Ishikawa (cell line): Measurements from ENCODE around the gene SIVA1.

Source experiments
- CEBPB ChIP-seq: IDR thresholded peaks from 2 replicates; pipeline ENCODE4 v1.6.1; 2012
- CREB1 ChIP-seq: IDR thresholded peaks from 2 replicates; pipeline ENCODE4 v1.6.1; 2012; ENCODE audit warnings: low read depth
- EGR1 ChIP-seq: IDR thresholded peaks from 2 replicates; pipeline ENCODE4 v1.6.1; 2012
- EP300 ChIP-seq: IDR thresholded peaks from 2 replicates; pipeline ENCODE4 v1.6.1; 2012; ENCODE audit warnings: borderline replicate concordance
- FOXM1 ChIP-seq: IDR thresholded peaks from 2 replicates; pipeline ENCODE4 v1.6.1; 2012; ENCODE audit warnings: low read depth, borderline replicate concordance
- NFIC ChIP-seq: IDR thresholded peaks from 2 replicates; pipeline ENCODE4 v1.6.1; 2012
- RAD21 ChIP-seq: IDR thresholded peaks from 2 replicates; pipeline ENCODE4 v1.6.1; 2012; ENCODE audit warnings: low read depth
- TAF1 ChIP-seq: IDR thresholded peaks from 2 replicates; pipeline ENCODE4 v1.6.1; 2012; ENCODE audit warnings: low read depth, mild to moderate bottlenecking
- TCF12 ChIP-seq: IDR thresholded peaks from 2 replicates; pipeline ENCODE4 v1.6.1; 2012; ENCODE audit warnings: low read depth
- TEAD4 ChIP-seq: IDR thresholded peaks from 2 replicates; pipeline ENCODE4 v1.6.1; 2012
- YY1 ChIP-seq: IDR thresholded peaks from 2 replicates; pipeline ENCODE4 v1.6.1; 2012; ENCODE audit warnings: low read depth
- ZBTB7A ChIP-seq: IDR thresholded peaks from 2 replicates; pipeline ENCODE4 v1.6.1; 2012; ENCODE audit warnings: low read depth
- TF ChIP-seq, protein P1 (sequence below): IDR thresholded peaks from 2 replicates; pipeline ENCODE4 v1.6.1; 2012
- TF ChIP-seq, protein P2 (sequence below): IDR thresholded peaks from 2 replicates; pipeline ENCODE4 v1.6.1; 2012
- TF ChIP-seq, protein P3 (sequence below): IDR thresholded peaks from 2 replicates; pipeline ENCODE4 v1.6.1; 2012; ENCODE audit warnings: low read depth, mild to moderate bottlenecking

SIVA1 gene

DNA sequence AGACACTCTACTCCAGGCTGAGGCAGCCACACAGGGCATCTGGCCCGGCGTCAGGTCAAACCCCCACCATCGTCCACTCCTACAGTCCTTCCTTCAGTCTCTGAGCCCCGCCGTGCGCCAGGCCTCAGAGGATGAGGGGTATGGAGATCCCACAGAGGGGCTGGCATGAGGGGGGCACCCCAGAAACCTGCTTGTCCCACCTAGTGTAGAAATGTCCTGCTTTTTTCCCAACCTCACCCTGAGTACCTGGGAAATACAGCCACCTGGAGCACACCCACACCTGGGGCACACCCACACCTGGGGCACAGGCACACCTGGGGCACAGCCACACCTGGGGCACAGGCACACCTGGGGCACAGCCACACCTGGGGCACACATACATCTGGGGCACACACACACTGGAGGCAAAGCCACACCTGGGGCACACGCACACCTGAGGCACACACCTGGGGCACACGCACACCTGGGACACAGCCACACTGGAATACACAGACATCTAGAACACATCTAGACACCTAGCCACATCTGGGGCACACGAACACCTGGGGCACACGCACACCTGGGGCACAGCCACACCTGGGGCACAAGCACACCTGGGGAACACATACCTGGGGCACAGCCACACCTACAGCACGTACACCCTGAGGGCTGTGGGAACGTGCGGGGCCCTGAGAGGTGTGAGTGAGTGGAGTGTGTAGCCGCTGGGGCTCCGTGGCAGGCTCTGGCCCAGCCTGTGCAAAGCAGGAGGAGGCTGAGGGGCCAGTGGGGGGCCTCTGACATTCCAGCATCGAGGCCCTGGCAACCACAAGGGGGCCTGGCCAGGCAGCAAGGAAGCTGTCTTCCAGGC is 24.2 kb downstream of the SIVA1 start:
- TF ChIP-seq, protein P1, sequence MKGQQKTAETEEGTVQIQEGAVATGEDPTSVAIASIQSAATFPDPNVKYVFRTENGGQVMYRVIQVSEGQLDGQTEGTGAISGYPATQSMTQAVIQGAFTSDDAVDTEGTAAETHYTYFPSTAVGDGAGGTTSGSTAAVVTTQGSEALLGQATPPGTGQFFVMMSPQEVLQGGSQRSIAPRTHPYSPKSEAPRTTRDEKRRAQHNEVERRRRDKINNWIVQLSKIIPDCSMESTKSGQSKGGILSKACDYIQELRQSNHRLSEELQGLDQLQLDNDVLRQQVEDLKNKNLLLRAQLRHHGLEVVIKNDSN, result no peak
- TF ChIP-seq TCF12, result no peak
- no peak for TF ChIP-seq EGR1
- TF ChIP-seq, protein P2, sequence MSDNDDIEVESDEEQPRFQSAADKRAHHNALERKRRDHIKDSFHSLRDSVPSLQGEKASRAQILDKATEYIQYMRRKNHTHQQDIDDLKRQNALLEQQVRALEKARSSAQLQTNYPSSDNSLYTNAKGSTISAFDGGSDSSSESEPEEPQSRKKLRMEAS, result no peak
- no peak for TF ChIP-seq TEAD4
- no peak for TF ChIP-seq YY1
- no peak for TF ChIP-seq RAD21
- TF ChIP-seq EP300, result no peak
- TF ChIP-seq, protein P3, sequence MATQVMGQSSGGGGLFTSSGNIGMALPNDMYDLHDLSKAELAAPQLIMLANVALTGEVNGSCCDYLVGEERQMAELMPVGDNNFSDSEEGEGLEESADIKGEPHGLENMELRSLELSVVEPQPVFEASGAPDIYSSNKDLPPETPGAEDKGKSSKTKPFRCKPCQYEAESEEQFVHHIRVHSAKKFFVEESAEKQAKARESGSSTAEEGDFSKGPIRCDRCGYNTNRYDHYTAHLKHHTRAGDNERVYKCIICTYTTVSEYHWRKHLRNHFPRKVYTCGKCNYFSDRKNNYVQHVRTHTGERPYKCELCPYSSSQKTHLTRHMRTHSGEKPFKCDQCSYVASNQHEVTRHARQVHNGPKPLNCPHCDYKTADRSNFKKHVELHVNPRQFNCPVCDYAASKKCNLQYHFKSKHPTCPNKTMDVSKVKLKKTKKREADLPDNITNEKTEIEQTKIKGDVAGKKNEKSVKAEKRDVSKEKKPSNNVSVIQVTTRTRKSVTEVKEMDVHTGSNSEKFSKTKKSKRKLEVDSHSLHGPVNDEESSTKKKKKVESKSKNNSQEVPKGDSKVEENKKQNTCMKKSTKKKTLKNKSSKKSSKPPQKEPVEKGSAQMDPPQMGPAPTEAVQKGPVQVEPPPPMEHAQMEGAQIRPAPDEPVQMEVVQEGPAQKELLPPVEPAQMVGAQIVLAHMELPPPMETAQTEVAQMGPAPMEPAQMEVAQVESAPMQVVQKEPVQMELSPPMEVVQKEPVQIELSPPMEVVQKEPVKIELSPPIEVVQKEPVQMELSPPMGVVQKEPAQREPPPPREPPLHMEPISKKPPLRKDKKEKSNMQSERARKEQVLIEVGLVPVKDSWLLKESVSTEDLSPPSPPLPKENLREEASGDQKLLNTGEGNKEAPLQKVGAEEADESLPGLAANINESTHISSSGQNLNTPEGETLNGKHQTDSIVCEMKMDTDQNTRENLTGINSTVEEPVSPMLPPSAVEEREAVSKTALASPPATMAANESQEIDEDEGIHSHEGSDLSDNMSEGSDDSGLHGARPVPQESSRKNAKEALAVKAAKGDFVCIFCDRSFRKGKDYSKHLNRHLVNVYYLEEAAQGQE, result no peak
- TF ChIP-seq NFIC, result no peak
- TF ChIP-seq ZBTB7A, result no peak
- no peak for TF ChIP-seq FOXM1
- no peak for TF ChIP-seq CEBPB
- no peak for TF ChIP-seq TAF1
- no peak for TF ChIP-seq CREB1

DNA sequence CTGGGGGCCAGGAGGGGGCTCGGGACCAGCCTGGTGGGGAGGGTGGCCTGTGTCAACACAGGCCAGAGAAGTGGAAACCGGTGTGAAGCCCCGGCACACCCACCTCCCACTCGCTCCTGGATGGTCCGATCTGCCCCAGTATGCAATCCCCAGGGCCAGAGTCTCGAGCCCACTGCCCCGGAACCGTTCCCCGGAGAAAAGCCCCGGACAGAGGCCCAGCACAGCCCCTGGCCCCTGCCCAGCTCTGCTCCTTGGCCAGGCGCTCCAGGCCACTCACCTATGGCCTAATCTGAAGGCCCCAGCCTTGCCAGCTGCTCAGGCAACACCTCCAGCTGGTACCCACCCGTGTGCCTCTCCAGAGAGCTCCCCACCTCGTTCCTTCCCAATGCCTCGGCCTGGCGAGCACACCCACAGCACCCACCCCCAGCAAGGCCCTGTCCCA is 24.9 kb downstream of the SIVA1 start:
- TF ChIP-seq, protein P1, result no peak
- TF ChIP-seq YY1, result no peak
- TF ChIP-seq, protein P2, result no peak
- no peak for TF ChIP-seq TEAD4
- TF ChIP-seq RAD21, result no peak
- TF ChIP-seq NFIC, result no peak
- TF ChIP-seq, protein P3, result no peak
- no peak for TF ChIP-seq CEBPB
- TF ChIP-seq TCF12, result no peak
- no peak for TF ChIP-seq EGR1
- no peak for TF ChIP-seq FOXM1
- TF ChIP-seq TAF1, result no peak
- TF ChIP-seq ZBTB7A, result no peak
- TF ChIP-seq CREB1, result no peak
- TF ChIP-seq EP300, result no peak

DNA sequence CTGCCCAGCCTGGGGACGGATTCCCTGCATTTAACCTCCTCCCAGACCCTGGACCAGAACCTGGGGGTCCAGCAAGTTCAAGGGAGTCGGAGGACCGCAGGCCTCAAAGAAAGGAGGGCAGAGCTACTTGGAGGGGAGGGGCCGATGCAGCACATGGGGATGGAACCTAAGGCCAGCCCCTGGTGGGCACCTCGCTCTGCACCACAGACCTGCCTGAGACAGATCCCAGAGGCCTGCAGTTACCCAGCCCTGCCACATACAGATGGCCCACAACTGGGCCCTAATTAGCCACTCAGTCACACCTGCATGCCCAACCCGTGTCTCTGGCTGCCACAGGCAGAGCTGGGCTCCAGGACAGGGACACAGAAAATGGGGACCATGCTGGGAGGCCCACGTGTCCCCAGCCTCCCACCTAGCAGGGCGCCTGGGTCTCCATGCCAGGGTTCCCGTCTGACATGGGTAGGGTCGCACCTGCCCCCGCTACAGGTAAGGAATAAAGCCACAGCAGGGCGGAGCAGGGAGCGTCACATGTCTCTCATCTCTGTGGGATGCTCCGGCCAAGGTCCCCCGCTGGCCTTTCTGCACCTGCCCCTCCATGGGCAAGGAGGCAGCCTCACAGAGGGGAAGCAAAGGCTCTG is 25.9 kb downstream of the SIVA1 start:
- TF ChIP-seq NFIC (no peak), TCF12 (no peak), EGR1 (no peak), EP300 (no peak), YY1 (no peak), CREB1 (no peak), ZBTB7A (no peak; the same call in 1 of the 2 replicates), TEAD4 (no peak), FOXM1 (no peak), RAD21 (no peak), TAF1 (no peak), CEBPB (no peak)
- TF ChIP-seq, protein P3, result no peak
- TF ChIP-seq, protein P2, result no peak
- TF ChIP-seq, protein P1, result no peak
